ENCODE data around the gene ELAPOR2.

The ELAPOR2 gene

DNA sequence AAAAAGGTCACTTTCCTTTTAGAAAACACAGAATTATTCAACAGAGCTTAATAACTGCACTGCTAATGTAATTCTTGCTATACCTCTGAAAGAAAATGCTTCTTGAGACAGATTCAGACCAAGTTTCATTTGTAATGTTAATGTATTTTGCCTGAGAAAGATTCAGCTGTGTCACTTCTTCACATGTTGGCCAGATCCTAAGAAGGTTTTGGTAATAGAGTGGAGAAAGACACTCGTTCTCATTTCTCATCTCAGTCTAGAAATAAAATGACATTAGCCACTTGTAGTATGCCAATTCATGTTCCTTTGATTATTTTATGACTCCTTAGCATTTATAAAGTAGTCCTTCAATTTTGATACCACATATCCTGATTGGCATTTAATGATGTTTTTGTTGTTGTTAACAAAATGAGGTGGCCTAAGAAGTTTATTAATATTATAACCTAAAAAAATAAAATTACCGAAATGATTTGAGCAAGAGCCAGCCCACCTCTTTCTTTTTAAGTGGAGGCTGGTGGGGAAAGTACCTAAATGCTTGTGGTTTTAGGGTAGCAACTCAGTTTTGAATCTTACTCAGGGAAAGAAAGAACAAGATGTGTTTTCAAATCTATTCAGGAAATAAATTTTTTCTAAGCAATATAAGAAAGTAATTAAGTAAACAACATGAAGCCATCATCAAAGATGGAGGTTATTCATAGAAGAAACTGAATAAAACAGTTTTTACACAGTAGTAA is 16.4 kb upstream of the ELAPOR2 start:
- Histone ChIP-seq H3K27me3 (ENCODE audit: control insufficient read depth in 3 of 3, insufficient read depth in 3 of 3, low read depth in 1 of 3, low read length in 3 of 3) (no peaks in the 10 kb centered on the region), H3K9me3 (replicated peaks in 1 of 2; ENCODE audit: control insufficient read depth in 2 of 2, insufficient read depth in 1 of 2, low read depth in 1 of 2, low read length in 2 of 2) (no peaks in the 10 kb centered on the region), H2BK120ac (ENCODE audit: low read depth, low read length) (no peak overlapping the region), H3K4ac (ENCODE audit: low read length) (no peak overlapping the region), H3K4me1 (ENCODE audit: control insufficient read depth in 2 of 2, insufficient read depth in 1 of 2, low read depth in 1 of 2, low read length in 2 of 2) (no peaks in the 10 kb centered on the region), H2BK15ac (ENCODE audit: low read length) (no peak overlapping the region), H3K14ac (ENCODE audit: low read length) (no peak overlapping the region), H2AFZ (ENCODE audit: low read length) (no peak overlapping the region), H3K36me3 (replicated peaks in 1 of 2; ENCODE audit: control insufficient read depth in 2 of 2, insufficient read depth in 2 of 2, low read length in 2 of 2) (no peaks in the 10 kb centered on the region), H2AK5ac (ENCODE audit: low read depth, low read length) (no peak overlapping the region), H3K9ac (ENCODE audit: low read depth, low read length, poor library complexity) (no peak overlapping the region), H3K4me3 (ENCODE audit: low read length in 2 of 2) (no peak overlapping the region), H2BK12ac (ENCODE audit: low read length) (no peak overlapping the region), H3K4me2 (ENCODE audit: insufficient read depth, low read length, poor library complexity, severe bottlenecking) (no peak overlapping the region), H2BK5ac (ENCODE audit: low read length) (no peak overlapping the region), H3K79me1 (ENCODE audit: low read depth, low read length) (no peaks in the 10 kb centered on the region), H3K18ac (ENCODE audit: low read length) (no peak overlapping the region), H4K8ac (ENCODE audit: low read depth, low read length) (no peak overlapping the region), H3K27ac (replicated peaks; ENCODE audit: low read length) (no peak overlapping the region), H3K23ac (ENCODE audit: low read depth, low read length, poor library complexity) (no peak overlapping the region), H4K91ac (ENCODE audit: low read depth, low read length, poor library complexity) (no peak overlapping the region)
- no peak for DNase-seq (ENCODE audit: low spot score)
- WGBS, 2 donors (ENCODE audit: extremely low coverage in 2 of 2, insufficient read length in 2 of 2, insufficient replicate concordance in 1 of 2), result no CpG with 5 or more reads among the region's 2 CpGs

GRCh38 chr7:87067788-87068187 is 8.3 kb upstream of the ELAPOR2 start:
- Histone ChIP-seq H4K91ac (ENCODE audit: low read depth, low read length, poor library complexity) (no peak overlapping the region), H3K4me1 (ENCODE audit: control insufficient read depth in 2 of 2, insufficient read depth in 1 of 2, low read depth in 1 of 2, low read length in 2 of 2) (no peaks in the 10 kb centered on the region), H2BK120ac (ENCODE audit: low read depth, low read length) (no peak overlapping the region), H3K27ac (replicated peaks; ENCODE audit: low read length) (no peak overlapping the region), H2AK5ac (ENCODE audit: low read depth, low read length) (no peak overlapping the region), H3K9me3 (replicated peaks in 1 of 2; ENCODE audit: control insufficient read depth in 2 of 2, insufficient read depth in 1 of 2, low read depth in 1 of 2, low read length in 2 of 2) (no peaks in the 10 kb centered on the region), H3K4me3 (ENCODE audit: low read length in 2 of 2) (no peak overlapping the region), H3K9ac (ENCODE audit: low read depth, low read length, poor library complexity) (no peak overlapping the region), H3K36me3 (replicated peaks in 1 of 2; ENCODE audit: control insufficient read depth in 2 of 2, insufficient read depth in 2 of 2, low read length in 2 of 2) (no peaks in the 10 kb centered on the region), H2BK5ac (ENCODE audit: low read length) (no peak overlapping the region), H2BK15ac (ENCODE audit: low read length) (no peak overlapping the region), H4K8ac (ENCODE audit: low read depth, low read length) (no peak overlapping the region), H3K14ac (ENCODE audit: low read length) (no peak overlapping the region), H3K23ac (ENCODE audit: low read depth, low read length, poor library complexity) (no peak overlapping the region), H3K79me1 (ENCODE audit: low read depth, low read length) (no peaks in the 10 kb centered on the region), H2AFZ (ENCODE audit: low read length) (no peak overlapping the region), H2BK12ac (ENCODE audit: low read length) (no peak overlapping the region), H3K4me2 (ENCODE audit: insufficient read depth, low read length, poor library complexity, severe bottlenecking) (no peak overlapping the region), H3K4ac (ENCODE audit: low read length) (no peak overlapping the region), H3K18ac (ENCODE audit: low read length) (no peak overlapping the region), H3K27me3 (ENCODE audit: control insufficient read depth in 3 of 3, insufficient read depth in 3 of 3, low read depth in 1 of 3, low read length in 3 of 3) (no peaks in the 10 kb centered on the region)
- no peak for DNase-seq (ENCODE audit: low spot score)

GRCh38 chr7:87060288-87060537 is 759 bp upstream of the ELAPOR2 start:
- no peak overlapping the region for H3K4ac ChIP-seq (ENCODE audit: low read length)
- H3K4me1 ChIP-seq (ENCODE audit: control insufficient read depth in 2 of 2, insufficient read depth in 1 of 2, low read depth in 1 of 2, low read length in 2 of 2), result peaks cover 2 to 5% of the 10 kb centered on the region in 2 donors
- no peak overlapping the region for H3K18ac ChIP-seq (ENCODE audit: low read length)
- H3K79me1 ChIP-seq (ENCODE audit: low read depth, low read length), result no peaks in the 10 kb centered on the region
- no CpG with 5 or more reads among the region's 2 CpGs for WGBS, 2 donors (ENCODE audit: extremely low coverage in 2 of 2, insufficient read length in 2 of 2, insufficient replicate concordance in 1 of 2)
- no peak for DNase-seq (ENCODE audit: low spot score)
- peak overlapping the region; percentile 97 for H2AFZ ChIP-seq (ENCODE audit: low read length)
- H4K91ac ChIP-seq (ENCODE audit: low read depth, low read length, poor library complexity), result no peak overlapping the region
- H3K23ac ChIP-seq (ENCODE audit: low read depth, low read length, poor library complexity), result no peak overlapping the region
- no peak overlapping the region for H2BK5ac ChIP-seq (ENCODE audit: low read length)
- H3K9me3 ChIP-seq (replicated peaks in 1 of 2; ENCODE audit: control insufficient read depth in 2 of 2, insufficient read depth in 1 of 2, low read depth in 1 of 2, low read length in 2 of 2), result no peaks in the 10 kb centered on the region
- no peak overlapping the region for H4K8ac ChIP-seq (ENCODE audit: low read depth, low read length)
- peaks cover 0 to 24% (median 0%) of the 10 kb centered on the region in 3 experiments for H3K27me3 ChIP-seq (ENCODE audit: control insufficient read depth in 3 of 3, insufficient read depth in 3 of 3, low read depth in 1 of 3, low read length in 3 of 3)
- no peaks in the 10 kb centered on the region for H3K36me3 ChIP-seq (replicated peaks in 1 of 2; ENCODE audit: control insufficient read depth in 2 of 2, insufficient read depth in 2 of 2, low read length in 2 of 2)
- H3K9ac ChIP-seq (ENCODE audit: low read depth, low read length, poor library complexity), result no peak overlapping the region
- peak overlapping the region in 1 of 2 donors; percentile 66 for H3K4me3 ChIP-seq (ENCODE audit: low read length in 2 of 2)
- no peak overlapping the region for H2BK15ac ChIP-seq (ENCODE audit: low read length)
- H2AK5ac ChIP-seq (ENCODE audit: low read depth, low read length), result no peak overlapping the region
- no peak overlapping the region for H2BK12ac ChIP-seq (ENCODE audit: low read length)
- peak overlapping the region; percentile 66 for H3K4me2 ChIP-seq (ENCODE audit: insufficient read depth, low read length, poor library complexity, severe bottlenecking)
- no peak overlapping the region for H2BK120ac ChIP-seq (ENCODE audit: low read depth, low read length)
- H3K27ac ChIP-seq (replicated peaks; ENCODE audit: low read length), result no peak overlapping the region
- no peak overlapping the region for H3K14ac ChIP-seq (ENCODE audit: low read length)

DNA sequence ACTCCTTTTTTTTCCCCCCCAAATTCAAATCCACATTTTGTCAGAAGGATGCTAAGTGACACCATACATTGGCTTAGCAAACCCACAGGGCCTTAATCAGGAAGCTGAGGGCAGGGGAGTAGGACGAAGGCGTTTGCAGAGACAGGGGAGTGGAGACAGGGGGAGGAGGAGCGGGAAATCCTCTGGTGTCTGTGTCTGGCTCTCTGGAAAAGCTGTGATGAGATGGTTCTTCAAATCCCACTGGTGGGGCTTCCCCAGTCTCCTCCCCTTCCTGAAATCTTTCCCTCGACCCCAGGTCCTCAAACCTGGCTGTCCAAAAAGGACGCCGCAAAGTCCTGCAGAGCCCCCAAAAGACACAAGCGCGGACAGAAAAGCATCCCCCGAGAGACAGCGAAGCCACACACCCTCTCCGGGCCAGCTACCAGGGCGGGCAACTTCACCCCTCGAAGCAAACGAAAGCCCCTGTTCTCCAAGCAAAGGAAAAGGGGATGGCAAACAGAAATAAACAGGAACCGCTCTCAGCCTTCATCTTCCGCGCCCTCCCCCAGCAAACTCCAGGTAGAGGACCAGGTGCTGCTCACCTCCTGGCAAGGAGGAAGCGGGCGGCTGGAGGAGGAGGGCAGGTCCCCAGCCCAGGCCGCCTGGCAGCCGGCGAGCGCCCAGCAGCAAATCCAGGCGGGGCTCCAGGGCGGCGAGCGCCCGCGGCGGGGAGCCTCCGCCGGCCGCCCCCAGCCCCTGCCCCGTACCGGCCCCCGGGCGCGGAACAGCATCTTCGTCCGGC is 520 bp downstream of the ELAPOR2 start:
- no peak overlapping the region for H3K14ac ChIP-seq (ENCODE audit: low read length)
- no peak overlapping the region for H3K23ac ChIP-seq (ENCODE audit: low read depth, low read length, poor library complexity)
- peak overlapping the region; percentile 91 for H3K4me2 ChIP-seq (ENCODE audit: insufficient read depth, low read length, poor library complexity, severe bottlenecking)
- no peaks in the 10 kb centered on the region for H3K36me3 ChIP-seq (replicated peaks in 1 of 2; ENCODE audit: control insufficient read depth in 2 of 2, insufficient read depth in 2 of 2, low read length in 2 of 2)
- no peak overlapping the region for H3K4ac ChIP-seq (ENCODE audit: low read length)
- H3K4me1 ChIP-seq (ENCODE audit: control insufficient read depth in 2 of 2, insufficient read depth in 1 of 2, low read depth in 1 of 2, low read length in 2 of 2), result peaks cover 2 to 5% of the 10 kb centered on the region in 2 donors
- no peak overlapping the region for H2BK12ac ChIP-seq (ENCODE audit: low read length)
- H3K4me3 ChIP-seq (ENCODE audit: low read length in 2 of 2), result peak overlapping the region; percentile 66 to 85
- no peak overlapping the region for H2BK120ac ChIP-seq (ENCODE audit: low read depth, low read length)
- no peaks in the 10 kb centered on the region for H3K9me3 ChIP-seq (replicated peaks in 1 of 2; ENCODE audit: control insufficient read depth in 2 of 2, insufficient read depth in 1 of 2, low read depth in 1 of 2, low read length in 2 of 2)
- peak overlapping the region; percentile 97 for H2AFZ ChIP-seq (ENCODE audit: low read length)
- H3K27me3 ChIP-seq (ENCODE audit: control insufficient read depth in 3 of 3, insufficient read depth in 3 of 3, low read depth in 1 of 3, low read length in 3 of 3), result peaks cover 0 to 24% (median 0%) of the 10 kb centered on the region in 3 experiments
- H3K79me1 ChIP-seq (ENCODE audit: low read depth, low read length), result no peaks in the 10 kb centered on the region
- H2AK5ac ChIP-seq (ENCODE audit: low read depth, low read length), result no peak overlapping the region
- WGBS, 2 donors (ENCODE audit: extremely low coverage in 2 of 2, insufficient read length in 2 of 2, insufficient replicate concordance in 1 of 2), result no CpG with 5 or more reads among the region's 40 CpGs
- H3K27ac ChIP-seq (replicated peaks; ENCODE audit: low read length), result no peak overlapping the region
- no peak overlapping the region for H3K9ac ChIP-seq (ENCODE audit: low read depth, low read length, poor library complexity)
- DNase-seq (ENCODE audit: low spot score), result no peak
- H4K8ac ChIP-seq (ENCODE audit: low read depth, low read length), result no peak overlapping the region
- H3K18ac ChIP-seq (ENCODE audit: low read length), result peak overlapping the region; percentile 80
- H4K91ac ChIP-seq (ENCODE audit: low read depth, low read length, poor library complexity), result no peak overlapping the region
- no peak overlapping the region for H2BK15ac ChIP-seq (ENCODE audit: low read length)
- no peak overlapping the region for H2BK5ac ChIP-seq (ENCODE audit: low read length)

Measured in neuronal stem cell (in vitro differentiated cells).